Parathyroid adenoma (tissue), 2 donors: Measurements from ENCODE around the gene NALF2.

Experiments used
- H2AFZ ChIP-seq: fragments of 300-600 bp; sonication (generic); one replicate; pipeline ENCODE4 v1.7.0; 2017; ENCODE audit warnings: antibody characterized with exemption, mild to moderate bottlenecking
- H3K27ac ChIP-seq: fragments of 300-600 bp; sonication (generic); one replicate; pipeline ENCODE4 v1.7.0; 2017
- H3K27me3 ChIP-seq: fragments of 300-600 bp; sonication (generic); one replicate; pipeline ENCODE4 v1.7.0; 2017; ENCODE audit warnings: low read length; ENCODE audit not compliant: control insufficient read depth, insufficient read depth
- H3K36me3 ChIP-seq: fragments of 300-600 bp; sonication (generic); one replicate; pipeline ENCODE4 v1.7.0; 2017; ENCODE audit warnings: low read length; ENCODE audit not compliant: control insufficient read depth, insufficient read depth
- H3K4me1 ChIP-seq: fragments of 300-600 bp; sonication (generic); one replicate; pipeline ENCODE4 v1.7.0; 2017; ENCODE audit warnings: control low read depth
- H3K4me2 ChIP-seq: fragments of 300-600 bp; sonication (generic); one replicate; pipeline ENCODE4 v1.7.0; 2017; ENCODE audit warnings: low read length
- H3K4me3 ChIP-seq: fragments of 300-600 bp; sonication (generic); one replicate; pipeline ENCODE4 v1.7.0; 2017; ENCODE audit warnings: low read depth, low read length
- H3K79me2 ChIP-seq: fragments of 300-600 bp; sonication (generic); one replicate; pipeline ENCODE4 v1.7.0; 2017; ENCODE audit warnings: control low read depth
- H3K9ac ChIP-seq: fragments of 300-600 bp; sonication (generic); one replicate; pipeline ENCODE4 v1.7.0; 2017; ENCODE audit warnings: mild to moderate bottlenecking
- H3K9me3 ChIP-seq: fragments of 300-600 bp; sonication (generic); one replicate; pipeline ENCODE4 v1.7.0; 2017; ENCODE audit warnings: low read length; ENCODE audit not compliant: control insufficient read depth
- TF ChIP-seq, protein P1 (sequence below): fragments of 300-600 bp; sonication (generic); IDR thresholded peaks from one replicate; pipeline ENCODE4 v1.7.0; 2017; ENCODE audit warnings: antibody characterized with exemption, mild to moderate bottlenecking
- donor health status: primary hyperparathyroidism.

Gene NALF2

DNA sequence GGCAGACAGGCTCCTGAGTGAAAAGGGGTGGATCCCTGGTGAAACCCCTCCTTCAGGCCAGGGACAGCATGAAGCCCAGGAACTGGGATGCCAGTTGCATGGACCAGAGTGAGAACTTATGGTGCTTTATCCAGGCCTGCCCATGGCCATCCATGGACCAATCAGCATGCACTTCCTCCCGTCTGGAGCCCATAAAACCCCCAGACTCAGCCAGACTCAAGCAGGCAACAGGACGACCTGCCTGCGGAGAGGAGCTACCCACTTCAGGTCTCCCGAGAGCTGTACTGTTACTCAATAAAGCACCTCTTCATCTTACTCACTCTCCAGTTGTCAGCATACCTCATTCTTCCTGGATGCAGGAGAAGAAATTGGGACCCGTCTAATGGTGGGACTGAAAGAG lies 42.9 kb downstream of the NALF2 start:
- no peaks in the 10 kb centered on the region for H3K9me3 ChIP-seq
- no peaks in the 10 kb centered on the region for H3K27me3 ChIP-seq
- H2AFZ ChIP-seq = no peak overlapping the region
- no peaks in the 10 kb centered on the region for H3K4me1 ChIP-seq
- no peak overlapping the region for H3K4me2 ChIP-seq
- H3K4me3 ChIP-seq = no peak overlapping the region
- H3K27ac ChIP-seq = no peak overlapping the region
- H3K9ac ChIP-seq = no peak overlapping the region
- no peaks in the 10 kb centered on the region for H3K36me3 ChIP-seq
- no peaks in the 10 kb centered on the region for H3K79me2 ChIP-seq
- TF ChIP-seq, protein P1, sequence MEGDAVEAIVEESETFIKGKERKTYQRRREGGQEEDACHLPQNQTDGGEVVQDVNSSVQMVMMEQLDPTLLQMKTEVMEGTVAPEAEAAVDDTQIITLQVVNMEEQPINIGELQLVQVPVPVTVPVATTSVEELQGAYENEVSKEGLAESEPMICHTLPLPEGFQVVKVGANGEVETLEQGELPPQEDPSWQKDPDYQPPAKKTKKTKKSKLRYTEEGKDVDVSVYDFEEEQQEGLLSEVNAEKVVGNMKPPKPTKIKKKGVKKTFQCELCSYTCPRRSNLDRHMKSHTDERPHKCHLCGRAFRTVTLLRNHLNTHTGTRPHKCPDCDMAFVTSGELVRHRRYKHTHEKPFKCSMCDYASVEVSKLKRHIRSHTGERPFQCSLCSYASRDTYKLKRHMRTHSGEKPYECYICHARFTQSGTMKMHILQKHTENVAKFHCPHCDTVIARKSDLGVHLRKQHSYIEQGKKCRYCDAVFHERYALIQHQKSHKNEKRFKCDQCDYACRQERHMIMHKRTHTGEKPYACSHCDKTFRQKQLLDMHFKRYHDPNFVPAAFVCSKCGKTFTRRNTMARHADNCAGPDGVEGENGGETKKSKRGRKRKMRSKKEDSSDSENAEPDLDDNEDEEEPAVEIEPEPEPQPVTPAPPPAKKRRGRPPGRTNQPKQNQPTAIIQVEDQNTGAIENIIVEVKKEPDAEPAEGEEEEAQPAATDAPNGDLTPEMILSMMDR = no peak

DNA sequence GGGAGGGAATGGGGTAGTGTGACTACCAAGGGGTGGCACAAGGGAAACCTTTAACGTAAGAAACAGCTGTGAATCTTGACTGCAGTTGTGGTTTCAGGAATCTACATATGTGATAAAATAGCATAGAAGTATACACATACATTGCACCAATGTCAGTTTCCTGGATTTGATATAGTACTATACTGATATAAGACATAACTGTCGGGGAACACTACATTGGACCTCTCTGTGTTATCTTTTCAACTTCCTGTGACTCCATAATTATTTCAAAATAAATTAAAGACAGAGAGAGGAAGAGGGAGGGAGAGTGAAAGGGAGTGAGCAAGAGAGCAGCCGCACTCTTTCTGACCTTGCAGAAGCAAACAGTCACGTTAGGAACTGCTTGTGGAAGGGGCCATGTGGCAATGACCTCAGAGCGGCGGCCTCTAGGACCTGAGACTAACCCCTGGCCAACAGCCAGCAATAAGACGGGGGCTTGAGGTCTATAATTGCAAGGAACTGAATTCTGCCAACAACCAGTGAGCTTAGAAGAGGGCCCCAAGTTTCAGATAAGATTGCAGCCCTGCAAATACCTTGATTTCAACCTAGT lies 47.4 kb downstream of the NALF2 start:
- Histone ChIP-seq H2AFZ (no peak overlapping the region), H3K27ac (no peak overlapping the region), H3K9me3 (no peaks in the 10 kb centered on the region), H3K36me3 (no peaks in the 10 kb centered on the region), H3K9ac (no peak overlapping the region), H3K4me1 (no peaks in the 10 kb centered on the region), H3K4me3 (no peak overlapping the region), H3K4me2 (no peak overlapping the region), H3K27me3 (no peaks in the 10 kb centered on the region), H3K79me2 (no peaks in the 10 kb centered on the region)
- TF ChIP-seq, protein P1 = no peak

DNA sequence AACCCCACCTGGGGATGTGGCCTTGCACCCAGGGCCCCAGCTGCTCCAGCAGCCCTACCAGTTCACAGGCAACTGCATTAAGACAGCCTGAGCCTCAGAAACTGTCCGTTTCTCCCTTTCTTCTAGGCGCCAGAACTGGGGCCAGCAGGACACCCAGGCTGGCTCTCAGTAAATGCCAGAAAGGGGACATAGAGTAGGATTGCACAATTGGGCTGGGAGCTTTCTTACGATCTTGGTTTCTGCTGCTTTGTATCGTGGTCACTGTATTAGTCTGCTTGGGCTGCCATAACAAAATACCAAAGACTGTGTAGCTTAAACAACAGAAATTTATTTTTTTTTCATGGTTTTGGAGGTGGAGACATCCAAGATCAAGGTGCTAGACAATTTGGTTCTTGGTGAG lies 48.4 kb downstream of the NALF2 start:
- no peak overlapping the region for H3K4me2 ChIP-seq
- H3K9ac ChIP-seq = no peak overlapping the region
- no peak overlapping the region for H3K4me3 ChIP-seq
- no peaks in the 10 kb centered on the region for H3K27me3 ChIP-seq
- H3K4me1 ChIP-seq = no peaks in the 10 kb centered on the region
- H3K79me2 ChIP-seq = no peaks in the 10 kb centered on the region
- no peaks in the 10 kb centered on the region for H3K36me3 ChIP-seq
- TF ChIP-seq, protein P1 = no peak
- H3K27ac ChIP-seq = no peak overlapping the region
- H3K9me3 ChIP-seq = no peaks in the 10 kb centered on the region
- no peak overlapping the region for H2AFZ ChIP-seq
